Body of pancreas (tissue), 4 donors: ENCODE measurements around the gene SCEL.

Experiments used
- POLR2A ChIP-seq, 3 donors: fragments of 450-650 bp; IDR thresholded peaks; one replicate each; pipeline ENCODE4 v1.6.1; 2016; ENCODE audit warnings: antibody characterized with exemption in 3 of 3, mild to moderate bottlenecking in 2 of 3
- TF ChIP-seq, protein P1 (sequence below), 7 experiments: fragments of 450-650 bp in 4 of 7; fragments of 200-600 bp in 3 of 7; sonication (generic) in 3 of 7; IDR thresholded peaks; one replicate each; pipeline ENCODE4 v1.5.1; 2016 to 2019; ENCODE audit warnings: antibody characterized with exemption in 7 of 7

DNA sequence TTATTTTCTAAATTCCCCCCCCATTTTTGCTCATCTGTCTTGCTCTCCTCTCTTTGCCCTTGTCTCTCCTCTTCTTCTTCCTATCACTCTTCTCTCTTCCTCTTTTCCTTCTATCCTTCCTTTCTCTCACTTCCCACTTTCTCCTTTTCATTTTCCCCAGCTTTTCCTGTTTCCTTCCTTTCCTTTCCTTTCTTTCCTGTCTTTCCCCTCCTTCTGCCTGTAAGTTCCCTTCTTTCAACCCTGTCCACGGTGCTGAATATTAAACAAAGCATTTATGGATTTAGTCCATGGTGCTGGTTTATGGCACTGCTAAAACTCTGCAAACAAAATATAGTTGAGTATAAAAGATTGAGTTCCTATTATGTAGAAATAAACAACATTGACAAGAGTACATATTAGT is 27.6 kb downstream of the SCEL start:
- no peak for TF ChIP-seq POLR2A (IDR thresholded peaks at IDR 0.05)
- TF ChIP-seq, protein P1, sequence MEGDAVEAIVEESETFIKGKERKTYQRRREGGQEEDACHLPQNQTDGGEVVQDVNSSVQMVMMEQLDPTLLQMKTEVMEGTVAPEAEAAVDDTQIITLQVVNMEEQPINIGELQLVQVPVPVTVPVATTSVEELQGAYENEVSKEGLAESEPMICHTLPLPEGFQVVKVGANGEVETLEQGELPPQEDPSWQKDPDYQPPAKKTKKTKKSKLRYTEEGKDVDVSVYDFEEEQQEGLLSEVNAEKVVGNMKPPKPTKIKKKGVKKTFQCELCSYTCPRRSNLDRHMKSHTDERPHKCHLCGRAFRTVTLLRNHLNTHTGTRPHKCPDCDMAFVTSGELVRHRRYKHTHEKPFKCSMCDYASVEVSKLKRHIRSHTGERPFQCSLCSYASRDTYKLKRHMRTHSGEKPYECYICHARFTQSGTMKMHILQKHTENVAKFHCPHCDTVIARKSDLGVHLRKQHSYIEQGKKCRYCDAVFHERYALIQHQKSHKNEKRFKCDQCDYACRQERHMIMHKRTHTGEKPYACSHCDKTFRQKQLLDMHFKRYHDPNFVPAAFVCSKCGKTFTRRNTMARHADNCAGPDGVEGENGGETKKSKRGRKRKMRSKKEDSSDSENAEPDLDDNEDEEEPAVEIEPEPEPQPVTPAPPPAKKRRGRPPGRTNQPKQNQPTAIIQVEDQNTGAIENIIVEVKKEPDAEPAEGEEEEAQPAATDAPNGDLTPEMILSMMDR (IDR thresholded peaks at IDR 0.05): no peak
